SK-N-SH (cell line): ENCODE measurements around the gene CPNE4. TPM values are rescaled to one million over a fixed set of nuclear protein-coding genes. Genes with fewer than 3 reads are reported as not detected.

ENCODE experiments used
- CTCF ChIA-PET: fragments of 300-600, 350-600 bp; formaldehyde crosslinking; extraction: SDS; loops from one replicate; lab custom pipeline; 2021; lab: Yijun Ruan, JAX
- POLR2A ChIA-PET: fragments of 350-600 bp; sonication (Branson Sonifier 250); formaldehyde crosslinking; extraction: SDS; loops from one replicate; lab custom pipeline; 2020; ENCODE audit warnings: antibody characterized with exemption, inconsistent platforms; lab: Yijun Ruan, JAX
- DNase-seq: peaks from one replicate; pipeline ENCODE4 v3.0.0; 2012
- H2AFZ ChIP-seq: fragments of 200-600 bp; sonication (generic); 2 replicates; pipeline ENCODE4 v1.8.1; 2016; ENCODE audit warnings: antibody characterized with exemption, mild to moderate bottlenecking, low read depth
- H3F3A ChIP-seq: fragments of 200-600 bp; sonication (generic); replicated peaks from 2 replicates; pipeline ENCODE3; 2016; ENCODE audit warnings: antibody characterized with exemption, mild to moderate bottlenecking; ENCODE audit not compliant: insufficient read depth
- H3K27ac ChIP-seq, 2 experiments: fragments of 200-500 bp in 1 of 2; fragments of 200-600 bp in 1 of 2; sonication (Bioruptor generic) in 1 of 2; sonication (generic), shearing (Covaris generic) in 1 of 2; 2 replicates each; pipeline versions ENCODE4 v1.5.1 to v1.6.1; 2014 to 2016; ENCODE audit warnings: low read depth in 2 of 2, inconsistent platforms in 1 of 2, low read length in 1 of 2, mild to moderate bottlenecking in 1 of 2, mixed read lengths in 1 of 2
- H3K27me3 ChIP-seq: fragments of 200-600 bp; sonication (generic), shearing (Covaris generic); 2 replicates; pipeline ENCODE4 v1.6.1; 2016; ENCODE audit warnings: mixed run types; ENCODE audit not compliant: insufficient read depth
- H3K36me3 ChIP-seq, 2 experiments: fragments of 200-500 bp in 1 of 2; fragments of 200-600 bp in 1 of 2; sonication (Bioruptor generic) in 1 of 2; sonication (generic) in 1 of 2; replicated peaks in 1 of 2; 2 replicates each; pipeline versions ENCODE3 to v1.5.1; 2014 to 2016; ENCODE audit warnings: low read length in 1 of 2, mild to moderate bottlenecking in 1 of 2; ENCODE audit not compliant: insufficient read depth in 2 of 2, control insufficient read depth in 1 of 2
- H3K4me1 ChIP-seq, 2 experiments: fragments of 200-500 bp in 1 of 2; fragments of 200-600 bp in 1 of 2; sonication (Bioruptor generic) in 1 of 2; sonication (generic), shearing (Covaris generic) in 1 of 2; 2 replicates each; pipeline versions ENCODE4 v1.5.1 to v1.6.1; 2014 to 2016; ENCODE audit warnings: low read depth in 1 of 2, low read length in 1 of 2, mixed run types in 1 of 2; ENCODE audit not compliant: insufficient read depth in 2 of 2, control insufficient read depth in 1 of 2
- H3K4me2 ChIP-seq: fragments of 200-600 bp; sonication (generic), shearing (Covaris generic); 2 replicates; pipeline ENCODE4 v1.6.1; 2017; ENCODE audit warnings: mixed run types
- H3K4me3 ChIP-seq, 2 experiments: fragments of 200-500 bp in 1 of 2; fragments of 200-600 bp in 1 of 2; sonication (Bioruptor generic) in 1 of 2; sonication (generic), shearing (Covaris generic) in 1 of 2; 2 replicates each; pipeline versions ENCODE4 v1.5.1 to v1.8.1; 2014 to 2016; ENCODE audit warnings: low read depth in 2 of 2, inconsistent platforms in 1 of 2, low read length in 1 of 2, mild to moderate bottlenecking in 1 of 2, mixed read lengths in 1 of 2, moderate library complexity in 1 of 2
- H3K79me2 ChIP-seq: fragments of 200-600 bp; sonication (generic); 2 replicates; pipeline ENCODE4 v1.8.1; 2017; ENCODE audit warnings: mild to moderate bottlenecking; ENCODE audit not compliant: insufficient read depth
- H3K9ac ChIP-seq: fragments of 200-600 bp; sonication (generic); 2 replicates; pipeline ENCODE4 v1.6.1; 2017; ENCODE audit warnings: mixed run types
- H3K9me2 ChIP-seq: fragments of 200-600 bp; sonication (generic); 2 replicates; pipeline ENCODE4 v1.6.1; 2017; ENCODE audit warnings: mixed run types
- H3K9me3 ChIP-seq: fragments of 200-600 bp; sonication (generic); 2 replicates; pipeline ENCODE4 v1.6.1; 2017; ENCODE audit warnings: mixed run types, mild to moderate bottlenecking, moderate library complexity
- H4K20me1 ChIP-seq: fragments of 200-600 bp; sonication (generic); 2 replicates; pipeline ENCODE4 v1.6.1; 2017; ENCODE audit warnings: mild to moderate bottlenecking, mixed run types; ENCODE audit not compliant: insufficient read depth
- CHD2 ChIP-seq: fragments of 150-350 bp; IDR thresholded peaks from 2 replicates; pipeline ENCODE4 v1.6.1; 2018; ENCODE audit warnings: low read length; ENCODE audit not compliant: partially characterized antibody
- EZH2phosphoT487 ChIP-seq: fragments of 200-600 bp; sonication (generic); IDR thresholded peaks from 2 replicates; pipeline ENCODE4 v1.6.1; 2017; ENCODE audit warnings: low read depth, mixed run types, mild to moderate bottlenecking, antibody characterized with exemption, moderate library complexity, borderline replicate concordance
- FOSL2 ChIP-seq: IDR thresholded peaks from 2 replicates; pipeline ENCODE4 v1.4.0; 2012; ENCODE audit warnings: low read depth, mild to moderate bottlenecking, moderate library complexity, borderline replicate concordance
- FOXJ3 ChIP-seq: sonication (generic); formaldehyde crosslinking; IDR thresholded peaks from 2 replicates; pipeline ENCODE4 v1.5.1; 2020; ENCODE audit warnings: mild to moderate bottlenecking, missing genetic modification reagents
- FOXM1 ChIP-seq: IDR thresholded peaks from 2 replicates; pipeline ENCODE4 v1.4.0; 2012; ENCODE audit warnings: low read depth, mild to moderate bottlenecking
- GABPA ChIP-seq: IDR thresholded peaks from 2 replicates; pipeline ENCODE4 v1.4.0; 2012; ENCODE audit warnings: low read depth, mild to moderate bottlenecking
- JUND ChIP-seq: IDR thresholded peaks from 2 replicates; pipeline ENCODE4 v1.4.0; 2012
- MEF2A ChIP-seq: IDR thresholded peaks from 2 replicates; pipeline ENCODE4 v1.4.0; 2012; ENCODE audit warnings: low read depth, borderline replicate concordance
- MXI1 ChIP-seq: IDR thresholded peaks from 2 replicates; pipeline ENCODE4 v1.6.1; 2012; ENCODE audit warnings: mild to moderate bottlenecking, low read depth, low read length, improper control_type of control experiment
- NFIC ChIP-seq: IDR thresholded peaks from 2 replicates; pipeline ENCODE4 v1.4.0; 2012; ENCODE audit warnings: borderline replicate concordance
- SIN3A ChIP-seq: IDR thresholded peaks from 2 replicates; pipeline ENCODE4 v1.6.1; 2012; ENCODE audit warnings: low read depth, mild to moderate bottlenecking, low read length, moderate library complexity, borderline replicate concordance
- TAF1 ChIP-seq: IDR thresholded peaks from 2 replicates; pipeline ENCODE4 v1.6.1; 2012; ENCODE audit warnings: low read depth, mild to moderate bottlenecking, low read length, moderate library complexity, borderline replicate concordance
- TEAD4 ChIP-seq: IDR thresholded peaks from 2 replicates; pipeline ENCODE4 v1.4.0; 2012; ENCODE audit warnings: mild to moderate bottlenecking, borderline replicate concordance; ENCODE audit not compliant: insufficient read depth
- WGBS: methylation state at CpG from one replicate; pipeline ENCODE4 v1.1.6; 2017; ENCODE audit warnings: low lambda C conversion rate; 5-methylcytosine and 5-hydroxymethylcytosine counted together
- polyA plus RNA-seq, 3 experiments: library from polyadenylated mRNA; depleted of rRNA; stranded (reverse); fragments of >200 nt; gene quantifications; 2 replicates each; pipeline ENCODE4 v1.2.3, GENCODE V29; 2012
- TF ChIP-seq, protein P1 (sequence below): IDR thresholded peaks from 2 replicates; pipeline ENCODE4 v1.4.0; 2012; ENCODE audit warnings: low read depth, borderline replicate concordance
- TF ChIP-seq, protein P2 (sequence below): IDR thresholded peaks from 2 replicates; pipeline ENCODE4 v1.4.0; 2012; ENCODE audit warnings: low read depth
- TF ChIP-seq, protein P3 (sequence below): fragments of 150-350 bp; IDR thresholded peaks from 2 replicates; pipeline ENCODE4 v1.6.1; 2016; ENCODE audit warnings: mild to moderate bottlenecking, low read depth, low read length
- TF ChIP-seq, protein P4 (sequence below): fragments of 150-350 bp; IDR thresholded peaks from 2 replicates; pipeline ENCODE4 v1.6.1; 2017; ENCODE audit warnings: antibody characterized with exemption, low read length, low read depth, borderline replicate concordance

The CPNE4 gene
- polyA plus RNA-seq, 1 of the 3 experiments (the other 2 are of a cell fraction) = not detected

DNA sequence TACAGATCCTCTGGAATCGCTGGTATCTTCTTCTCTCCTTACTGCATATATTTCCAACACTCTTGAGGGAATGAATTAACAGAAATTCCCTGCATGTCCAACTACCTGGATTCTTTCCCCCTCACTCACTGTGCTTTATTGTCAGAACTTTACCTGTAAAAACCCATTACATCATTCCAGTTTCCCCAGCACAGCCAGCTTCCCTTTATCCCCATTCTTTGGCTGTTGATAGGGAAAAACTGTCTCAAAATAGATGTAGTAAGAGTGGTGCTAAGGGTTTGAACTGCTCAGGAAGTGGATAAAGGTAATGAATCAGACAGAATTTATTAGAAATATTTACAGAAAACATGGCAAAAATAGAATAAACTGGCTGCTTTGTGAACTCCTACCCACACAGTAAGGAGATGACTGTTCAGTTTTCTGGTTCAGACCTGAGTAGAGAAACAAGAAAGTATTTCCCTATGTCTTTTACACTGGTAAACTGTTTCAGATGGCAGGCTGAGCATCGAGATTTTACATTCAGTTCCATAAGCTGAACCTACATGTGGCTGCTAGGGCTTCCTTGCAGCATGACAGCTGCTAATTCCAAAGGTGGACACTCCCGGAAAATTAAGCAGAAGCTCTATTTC is 188.4 kb downstream of the CPNE4 start:
- no peaks in the 10 kb centered on the region for H3K9me2 ChIP-seq
- H3K27ac ChIP-seq = no peak overlapping the region
- no peaks in the 10 kb centered on the region for H4K20me1 ChIP-seq
- H3K9me3 ChIP-seq = no peaks in the 10 kb centered on the region
- DNase-seq = no peak
- CTCF ChIA-PET = no interaction called here
- no peaks in the 10 kb centered on the region for H3K79me2 ChIP-seq
- no peak overlapping the region for H3K9ac ChIP-seq
- WGBS = 57% methylated on average over 3 of the region's 3 CpGs
- H3K4me2 ChIP-seq = no peak overlapping the region
- H3K4me1 ChIP-seq = peaks cover 0 to 26% of the 10 kb centered on the region in 2 experiments; a peak in 1 of 4 replicates
- H3K27me3 ChIP-seq = no peaks in the 10 kb centered on the region
- H3F3A ChIP-seq = no peaks in the 10 kb centered on the region
- H2AFZ ChIP-seq = no peak overlapping the region
- TF ChIP-seq FOXM1 = no peak
- no peak for TF ChIP-seq CHD2
- no peak for TF ChIP-seq EZH2phosphoT487
- TF ChIP-seq, protein P1, sequence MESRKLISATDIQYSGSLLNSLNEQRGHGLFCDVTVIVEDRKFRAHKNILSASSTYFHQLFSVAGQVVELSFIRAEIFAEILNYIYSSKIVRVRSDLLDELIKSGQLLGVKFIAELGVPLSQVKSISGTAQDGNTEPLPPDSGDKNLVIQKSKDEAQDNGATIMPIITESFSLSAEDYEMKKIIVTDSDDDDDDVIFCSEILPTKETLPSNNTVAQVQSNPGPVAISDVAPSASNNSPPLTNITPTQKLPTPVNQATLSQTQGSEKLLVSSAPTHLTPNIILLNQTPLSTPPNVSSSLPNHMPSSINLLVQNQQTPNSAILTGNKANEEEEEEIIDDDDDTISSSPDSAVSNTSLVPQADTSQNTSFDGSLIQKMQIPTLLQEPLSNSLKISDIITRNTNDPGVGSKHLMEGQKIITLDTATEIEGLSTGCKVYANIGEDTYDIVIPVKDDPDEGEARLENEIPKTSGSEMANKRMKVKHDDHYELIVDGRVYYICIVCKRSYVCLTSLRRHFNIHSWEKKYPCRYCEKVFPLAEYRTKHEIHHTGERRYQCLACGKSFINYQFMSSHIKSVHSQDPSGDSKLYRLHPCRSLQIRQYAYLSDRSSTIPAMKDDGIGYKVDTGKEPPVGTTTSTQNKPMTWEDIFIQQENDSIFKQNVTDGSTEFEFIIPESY = no peak
- no peak for TF ChIP-seq TAF1
- TF ChIP-seq TEAD4 = no peak
- TF ChIP-seq MXI1 = no peak
- TF ChIP-seq FOXJ3 = no peak
- TF ChIP-seq, protein P2, sequence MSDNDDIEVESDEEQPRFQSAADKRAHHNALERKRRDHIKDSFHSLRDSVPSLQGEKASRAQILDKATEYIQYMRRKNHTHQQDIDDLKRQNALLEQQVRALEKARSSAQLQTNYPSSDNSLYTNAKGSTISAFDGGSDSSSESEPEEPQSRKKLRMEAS = no peak
- no peak for TF ChIP-seq FOSL2
- TF ChIP-seq SIN3A = no peak
- TF ChIP-seq MEF2A = no peak
- TF ChIP-seq GABPA = no peak
- no peak for TF ChIP-seq NFIC
- TF ChIP-seq, protein P3, sequence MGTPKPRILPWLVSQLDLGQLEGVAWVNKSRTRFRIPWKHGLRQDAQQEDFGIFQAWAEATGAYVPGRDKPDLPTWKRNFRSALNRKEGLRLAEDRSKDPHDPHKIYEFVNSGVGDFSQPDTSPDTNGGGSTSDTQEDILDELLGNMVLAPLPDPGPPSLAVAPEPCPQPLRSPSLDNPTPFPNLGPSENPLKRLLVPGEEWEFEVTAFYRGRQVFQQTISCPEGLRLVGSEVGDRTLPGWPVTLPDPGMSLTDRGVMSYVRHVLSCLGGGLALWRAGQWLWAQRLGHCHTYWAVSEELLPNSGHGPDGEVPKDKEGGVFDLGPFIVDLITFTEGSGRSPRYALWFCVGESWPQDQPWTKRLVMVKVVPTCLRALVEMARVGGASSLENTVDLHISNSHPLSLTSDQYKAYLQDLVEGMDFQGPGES = no peak
- TF ChIP-seq JUND = no peak
- TF ChIP-seq, protein P4, sequence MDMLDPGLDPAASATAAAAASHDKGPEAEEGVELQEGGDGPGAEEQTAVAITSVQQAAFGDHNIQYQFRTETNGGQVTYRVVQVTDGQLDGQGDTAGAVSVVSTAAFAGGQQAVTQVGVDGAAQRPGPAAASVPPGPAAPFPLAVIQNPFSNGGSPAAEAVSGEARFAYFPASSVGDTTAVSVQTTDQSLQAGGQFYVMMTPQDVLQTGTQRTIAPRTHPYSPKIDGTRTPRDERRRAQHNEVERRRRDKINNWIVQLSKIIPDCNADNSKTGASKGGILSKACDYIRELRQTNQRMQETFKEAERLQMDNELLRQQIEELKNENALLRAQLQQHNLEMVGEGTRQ = no peak
- H3K4me3 ChIP-seq = no peak overlapping the region
- POLR2A ChIA-PET = no interaction called here
- no peaks in the 10 kb centered on the region for H3K36me3 ChIP-seq
